ENCODE results near the gene ZNF530. TPM values are rescaled to one million over a fixed set of nuclear protein-coding genes. Genes with fewer than 3 reads are reported as not detected.

ZNF530 gene
- total RNA-seq, 1 experiment from 2014 or later = 4.8 TPM

DNA sequence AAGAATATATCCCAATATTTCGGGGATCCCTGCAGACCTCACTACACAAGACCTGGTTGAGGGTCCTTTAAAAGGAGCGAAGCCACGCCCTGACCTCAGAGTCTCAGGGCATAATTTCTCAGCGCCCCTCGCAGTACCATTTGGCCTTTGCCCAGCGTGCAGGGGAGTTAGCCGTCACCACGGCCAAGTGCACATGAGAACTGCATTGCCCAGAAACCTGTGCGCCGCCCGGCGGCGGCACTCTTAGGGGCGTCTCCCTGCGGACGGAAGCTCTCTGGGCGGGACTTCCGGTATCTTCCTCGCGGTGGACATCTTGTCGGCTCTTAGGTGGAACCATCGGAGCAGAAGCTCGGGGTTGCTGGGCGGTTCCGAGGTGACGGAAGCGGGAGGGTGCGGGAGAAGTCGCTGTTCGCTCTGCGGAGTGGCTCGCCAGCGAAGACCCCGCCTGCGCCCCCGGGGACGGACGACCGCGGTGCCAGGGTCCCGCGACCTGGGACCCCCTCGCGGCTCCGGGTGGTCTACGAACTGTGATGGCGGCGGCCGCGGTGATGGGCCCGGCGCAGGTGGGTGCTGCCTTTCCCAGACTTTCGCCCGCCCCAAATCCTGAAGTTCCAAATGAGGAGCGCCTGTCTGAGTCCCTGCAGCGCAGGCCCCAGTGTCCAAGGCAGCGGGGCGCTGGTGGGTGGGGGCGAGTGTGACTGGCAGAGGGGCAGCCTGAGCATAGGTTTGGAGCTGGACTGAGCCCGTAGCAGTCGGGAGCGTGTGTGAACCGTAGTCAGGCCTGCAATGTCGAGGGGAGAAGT, 14.5 kb downstream of the ZNF530 start, which contains the start of gene ZNF134:
Gene ZNF134 (plus strand): TSS at position 302 of the 803 bp plus-strand sequence. CDS start 5,227 bp downstream, outside the sequence.
- peak; percentile 78 for DNase-seq (ENCODE audit: extremely low read depth, low read depth)

DNA sequence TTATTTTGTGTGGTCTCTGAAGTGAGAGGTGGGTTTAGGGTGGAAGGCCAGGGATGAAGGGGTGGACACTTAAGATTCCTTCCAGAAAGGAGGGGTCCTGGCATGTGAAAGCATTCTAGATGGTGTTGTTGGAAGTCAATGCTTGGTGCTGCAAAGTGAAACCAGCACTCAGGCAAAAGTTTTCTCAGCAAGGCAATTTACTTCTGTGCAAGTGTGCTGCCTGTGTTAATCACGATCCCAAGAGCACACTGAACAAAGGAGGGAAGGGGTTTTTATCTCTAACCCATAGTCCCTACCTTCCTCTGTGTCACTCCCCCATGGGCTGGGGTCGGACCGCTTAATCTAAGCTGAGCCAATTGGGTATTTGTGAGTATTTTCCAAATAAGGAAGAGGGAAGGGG, 15.7 kb downstream of the ZNF530 start:
- no peak for DNase-seq (ENCODE audit: extremely low read depth, low read depth)

DNA sequence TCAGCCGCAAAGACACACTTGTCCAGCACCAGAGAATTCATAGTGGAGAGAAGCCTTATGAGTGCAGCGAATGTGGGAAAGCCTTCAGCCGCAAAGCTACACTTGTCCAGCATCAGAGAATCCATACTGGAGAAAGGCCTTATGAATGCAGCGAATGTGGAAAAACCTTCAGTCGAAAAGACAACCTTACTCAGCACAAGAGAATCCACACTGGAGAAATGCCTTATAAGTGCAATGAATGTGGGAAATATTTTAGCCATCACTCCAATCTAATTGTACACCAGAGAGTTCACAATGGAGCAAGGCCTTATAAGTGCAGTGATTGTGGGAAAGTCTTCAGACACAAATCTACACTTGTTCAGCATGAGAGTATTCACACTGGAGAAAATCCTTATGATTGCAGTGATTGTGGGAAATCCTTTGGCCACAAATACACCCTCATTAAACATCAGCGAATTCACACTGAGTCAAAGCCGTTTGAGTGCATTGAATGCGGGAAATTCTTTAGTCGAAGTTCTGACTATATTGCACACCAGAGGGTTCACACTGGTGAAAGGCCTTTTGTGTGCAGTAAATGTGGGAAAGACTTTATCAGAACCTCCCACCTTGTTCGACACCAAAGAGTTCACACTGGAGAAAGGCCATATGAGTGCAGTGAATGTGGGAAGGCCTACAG, 21.1 kb downstream of the ZNF530 start:
- no peak for DNase-seq (ENCODE audit: extremely low read depth, low read depth)

DNA sequence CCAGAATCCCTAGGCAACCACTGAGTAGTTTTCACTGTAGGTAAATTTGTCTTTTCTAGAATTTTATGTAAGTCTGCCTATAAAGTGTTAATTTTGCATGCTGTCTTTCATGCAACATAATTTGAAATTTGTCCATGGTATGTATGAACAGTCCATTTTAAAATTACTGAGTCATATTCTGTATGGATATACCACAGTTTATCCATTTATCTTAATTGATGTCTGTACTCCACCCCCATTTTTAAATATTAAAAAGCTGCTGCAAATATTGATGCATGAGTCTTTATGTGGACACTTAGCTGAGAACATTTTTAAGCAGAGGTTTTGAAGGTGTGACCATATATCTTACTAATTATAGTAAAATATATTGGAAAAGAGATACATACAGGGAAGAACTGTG, 23.4 kb downstream of the ZNF530 start:
- DNase-seq (ENCODE audit: extremely low read depth, low read depth) = no peak

DNA sequence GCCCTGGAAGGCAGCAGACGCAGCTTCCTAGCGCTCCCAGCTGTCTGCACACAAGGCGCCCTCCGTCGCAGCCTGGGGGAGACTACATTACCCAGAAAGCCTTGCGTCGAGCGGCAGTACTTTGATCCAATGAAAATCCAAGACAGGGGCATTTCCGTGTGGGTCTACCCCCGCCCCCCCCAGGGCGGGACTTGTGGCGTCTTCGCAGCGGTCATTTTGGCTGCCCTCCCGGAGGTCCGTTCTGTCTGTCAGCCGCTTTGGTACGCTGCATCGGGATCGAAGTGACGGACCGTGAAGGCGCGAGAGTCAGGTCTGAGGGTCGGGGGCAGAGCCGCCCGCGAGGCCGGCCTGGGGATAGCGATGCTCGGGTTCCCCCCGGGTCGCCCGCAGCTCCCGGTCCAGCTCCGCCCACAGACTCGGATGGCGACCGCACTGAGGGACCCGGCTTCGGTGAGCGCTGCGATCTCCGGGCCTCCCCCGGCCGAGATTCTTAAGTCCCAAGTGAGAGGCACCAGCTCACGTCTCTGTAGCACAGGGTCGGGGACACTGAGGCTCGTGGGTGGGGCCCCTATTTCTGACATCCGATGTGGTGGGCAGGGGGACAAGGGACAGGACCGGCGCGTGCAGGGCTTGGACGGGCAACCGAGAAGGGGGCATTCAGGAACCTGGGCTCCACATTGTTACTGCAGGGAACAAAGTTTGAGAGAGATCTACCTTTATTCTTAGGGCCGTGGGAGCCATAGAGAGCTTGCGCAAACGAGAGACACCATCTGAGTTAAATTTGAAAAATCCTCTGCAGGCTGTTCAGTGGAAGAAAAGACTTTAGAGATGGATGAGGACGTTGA, 33.5 kb downstream of the ZNF530 start, which contains the start of gene ZNF211:
Gene ZNF211 (plus strand): TSS at position 182 of the 845 bp plus-strand sequence. CDS start 179 bp downstream, at position 361.
- peak; percentile 88 for DNase-seq (ENCODE audit: extremely low read depth, low read depth)

DNA sequence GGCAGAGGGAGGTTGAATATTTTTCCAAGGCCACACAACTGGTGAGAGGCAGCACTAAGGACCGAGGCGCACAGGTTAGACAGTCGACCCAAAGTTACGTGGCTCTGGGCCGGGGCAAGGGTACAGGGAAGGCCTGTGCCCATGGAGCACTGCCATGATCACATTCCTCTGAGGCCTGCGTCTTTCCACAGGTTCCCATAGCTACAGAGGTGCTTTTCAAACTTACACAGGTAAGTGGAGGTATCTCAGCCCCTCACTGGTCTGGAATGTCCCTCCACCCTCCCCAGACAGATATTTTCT, 34.1 kb downstream of the ZNF530 start:
- DNase-seq (ENCODE audit: extremely low read depth, low read depth) = no peak

DNA sequence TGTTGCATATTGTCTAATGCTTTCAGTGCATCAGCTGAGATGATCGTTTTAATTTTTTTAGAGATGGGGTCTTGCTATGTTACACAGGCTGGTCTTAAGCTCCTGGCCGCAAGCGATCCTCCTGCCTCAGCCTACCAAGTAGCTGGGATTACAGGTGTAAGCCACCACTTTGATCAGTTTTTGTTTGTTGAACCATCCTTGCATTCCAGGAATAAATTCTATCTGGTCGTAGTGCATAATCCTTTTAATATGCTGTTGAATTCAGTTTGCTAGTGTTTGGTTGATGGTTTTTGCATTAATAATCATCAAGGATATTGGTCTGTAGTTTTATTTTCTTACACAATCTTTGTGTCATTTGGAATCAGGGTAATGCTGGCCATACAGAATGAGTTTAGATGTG, 37.7 kb downstream of the ZNF530 start:
- DNase-seq (ENCODE audit: extremely low read depth, low read depth) = no peak

DNA sequence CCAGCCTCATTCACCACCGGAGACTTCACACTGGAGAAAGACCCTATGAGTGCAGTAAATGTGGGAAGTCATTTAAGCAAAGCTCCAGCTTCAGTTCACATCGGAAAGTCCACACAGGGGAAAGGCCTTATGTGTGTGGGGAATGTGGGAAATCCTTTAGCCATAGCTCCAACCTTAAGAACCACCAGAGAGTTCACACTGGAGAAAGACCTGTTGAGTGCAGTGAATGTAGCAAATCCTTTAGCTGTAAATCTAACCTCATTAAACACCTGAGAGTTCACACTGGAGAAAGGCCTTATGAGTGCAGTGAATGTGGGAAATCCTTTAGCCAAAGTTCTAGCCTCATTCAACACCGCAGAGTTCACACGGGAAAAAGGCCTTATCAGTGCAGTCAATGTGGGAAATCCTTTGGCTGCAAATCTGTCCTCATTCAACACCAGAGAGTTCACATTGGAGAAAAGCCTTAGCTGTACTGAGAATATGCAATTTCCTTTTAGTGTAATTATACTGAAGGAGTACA, 42.1 kb downstream of the ZNF530 start:
- no peak for DNase-seq (ENCODE audit: extremely low read depth, low read depth)

DNA sequence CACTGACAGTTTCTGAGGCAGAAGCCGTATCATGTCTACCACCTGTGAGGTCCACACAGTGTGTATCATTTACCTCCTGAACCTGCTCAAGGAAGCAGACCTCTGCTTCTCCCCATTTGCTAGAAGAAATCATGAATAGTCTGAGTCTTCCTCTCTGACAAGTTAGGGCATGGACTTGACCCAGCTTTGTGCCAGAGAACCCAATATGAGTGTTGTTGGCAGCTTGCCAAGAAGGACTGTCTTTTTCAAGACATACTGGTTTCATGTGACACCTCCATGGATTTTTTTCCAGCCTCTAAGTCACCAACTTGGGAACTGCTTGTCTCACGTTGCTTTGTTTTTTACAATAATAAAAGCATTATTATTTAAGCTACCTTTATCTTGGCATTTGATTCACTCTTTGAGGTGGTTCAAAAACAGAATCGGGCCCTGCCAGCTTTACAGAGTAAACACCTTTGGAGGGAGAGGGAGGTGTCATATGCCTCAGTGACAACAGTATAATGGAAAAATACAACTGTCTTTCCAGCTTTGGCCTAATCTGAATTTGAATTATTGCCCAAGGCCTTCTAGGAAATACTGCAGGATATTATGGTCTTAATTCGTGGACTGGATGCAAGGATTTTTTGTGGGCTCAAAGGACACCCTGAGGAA, 42.8 kb downstream of the ZNF530 start:
- no peak for DNase-seq (ENCODE audit: extremely low read depth, low read depth)

DNA sequence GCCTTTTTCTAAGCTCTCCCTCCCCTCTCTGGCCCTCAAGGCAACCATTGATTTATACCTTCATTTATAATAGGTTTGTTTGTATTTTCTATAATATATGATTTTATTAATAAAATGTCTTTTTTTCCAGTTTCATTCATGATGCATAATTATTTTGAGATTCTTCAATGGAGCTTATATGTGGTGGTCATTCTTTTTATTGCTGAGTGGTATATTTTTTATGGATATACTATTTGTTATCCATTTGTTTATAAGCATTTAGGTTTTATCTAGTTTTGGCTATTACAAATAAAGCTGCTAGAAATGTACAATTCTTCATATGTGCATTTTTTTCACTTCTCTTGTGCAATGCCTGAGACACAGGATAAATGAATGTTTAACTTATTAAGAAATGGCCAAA, 44.0 kb downstream of the ZNF530 start:
- no peak for DNase-seq (ENCODE audit: extremely low read depth, low read depth)

DNA sequence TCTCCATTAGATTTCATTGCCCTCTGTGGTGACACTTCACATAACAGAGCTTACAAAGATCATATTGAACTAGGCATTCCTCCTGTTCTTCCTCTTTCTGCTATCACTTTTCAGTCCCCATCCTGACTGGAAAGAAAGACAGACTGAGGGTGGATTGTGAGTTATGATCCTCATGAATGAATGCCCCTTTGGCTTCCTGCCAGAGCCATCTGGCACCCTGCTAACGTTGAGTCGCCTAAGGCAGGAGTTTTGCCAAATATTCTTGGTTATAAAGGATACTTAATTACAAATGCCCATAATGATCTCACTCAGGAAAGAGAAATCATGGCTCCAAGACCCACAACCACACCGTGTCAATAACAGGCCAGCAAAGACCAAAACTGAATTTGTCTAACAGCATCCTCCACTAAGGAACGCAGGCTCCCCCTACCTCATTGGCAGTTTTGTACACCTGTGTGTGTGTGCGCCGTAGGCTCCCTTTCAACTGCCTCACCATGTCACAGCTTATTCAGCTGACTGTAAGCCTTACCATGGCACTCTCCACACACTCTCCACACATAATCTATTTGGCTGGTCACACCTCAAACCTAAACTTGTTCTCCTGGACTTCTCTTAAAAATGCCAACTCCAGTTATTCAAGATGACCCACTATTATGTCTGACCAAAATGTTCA, 48.8 kb downstream of the ZNF530 start:
- DNase-seq (ENCODE audit: extremely low read depth, low read depth) = no peak

DNA sequence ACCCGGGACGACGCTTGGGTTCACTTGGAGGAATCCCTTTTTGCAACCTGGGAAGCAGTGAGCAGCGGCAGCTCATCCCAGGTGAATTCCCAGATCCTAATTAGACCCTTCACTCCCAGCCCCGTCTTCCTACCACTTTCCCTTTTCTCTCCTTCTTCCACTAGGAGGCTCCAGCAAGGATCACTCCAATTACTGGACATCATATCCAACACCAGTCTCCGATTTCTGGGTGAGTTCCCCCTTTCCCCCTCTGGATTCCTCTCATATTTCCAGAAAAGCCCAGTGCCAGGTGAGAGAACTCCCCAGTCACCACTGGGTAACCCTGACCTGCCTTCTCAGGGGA, 51.9 kb downstream of the ZNF530 start:
- no peak for DNase-seq (ENCODE audit: extremely low read depth, low read depth)

DNA sequence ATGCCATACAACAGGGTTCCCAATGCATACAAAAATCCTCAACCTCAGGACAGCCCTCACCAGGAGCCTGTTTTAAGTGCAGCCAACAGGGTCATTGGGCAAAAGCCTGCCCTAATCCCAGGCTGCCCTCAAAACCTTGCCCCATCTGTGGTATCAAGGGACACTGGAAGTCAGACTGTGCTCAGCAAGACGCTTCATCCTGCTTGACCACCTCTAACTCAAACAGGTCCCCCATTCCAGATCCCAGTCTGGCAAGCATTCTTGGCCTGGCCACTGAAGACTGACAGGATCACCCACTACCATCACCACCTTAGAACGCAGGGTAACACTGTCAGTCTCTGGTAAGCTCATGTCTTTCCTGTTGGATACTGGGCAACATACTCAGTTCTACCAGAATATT, 54.0 kb downstream of the ZNF530 start:
- no peak for DNase-seq (ENCODE audit: extremely low read depth, low read depth)

DNA sequence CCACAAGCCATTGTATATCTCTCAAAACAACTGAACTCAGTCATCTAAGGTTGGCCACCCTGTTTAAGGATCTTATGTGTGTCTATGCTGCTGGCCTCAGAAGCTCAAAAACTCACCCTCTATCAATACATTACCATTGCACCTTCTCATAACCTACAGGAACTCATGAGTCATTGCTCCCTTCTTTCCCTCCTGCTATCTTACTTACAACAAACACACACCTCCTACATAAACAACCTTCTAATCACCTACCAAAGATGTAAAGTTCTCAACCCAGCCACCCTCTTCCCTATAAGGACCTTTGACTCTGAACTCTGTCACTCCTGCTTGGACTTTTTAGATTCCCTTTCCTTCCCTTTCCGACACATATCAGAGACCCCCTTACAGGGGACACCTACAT, 55.8 kb downstream of the ZNF530 start:
- no peak for DNase-seq (ENCODE audit: extremely low read depth, low read depth)

DNA sequence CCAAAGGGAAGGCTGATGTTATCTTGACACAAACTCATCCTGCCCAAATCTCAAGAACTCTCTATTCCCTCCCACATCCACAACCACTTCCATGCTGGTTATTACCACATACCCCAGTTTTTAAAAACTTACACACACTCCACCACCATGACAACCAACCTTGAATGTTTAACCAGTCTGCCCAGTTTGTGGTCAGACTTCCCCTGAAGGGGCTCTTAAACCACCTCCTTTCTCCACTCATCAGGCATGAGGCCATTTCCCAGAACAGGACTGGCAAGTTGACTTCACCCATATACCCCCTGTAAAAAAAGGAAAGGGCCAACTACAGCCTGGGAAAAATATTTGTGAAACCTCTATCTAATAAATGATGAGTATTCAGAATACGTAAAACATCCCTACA, 56.7 kb downstream of the ZNF530 start:
- DNase-seq (ENCODE audit: extremely low read depth, low read depth) = no peak

Other genes starting within 250 kb of the ZNF530 start
- gene ZNF304, start 248.6 kb upstream of the ZNF530 start, total RNA-seq (2014; rRNA removed; shearing (Covaris generic)) = 4.6 and 5.5 TPM in 2 replicates
- gene TRAPPC2B, start 236.3 kb upstream of the ZNF530 start, total RNA-seq (2014; rRNA removed; shearing (Covaris generic)) = 18.0 and 18.3 TPM in 2 replicates
- gene ZNF547, start 236.3 kb upstream of the ZNF530 start, total RNA-seq (2014; rRNA removed; shearing (Covaris generic)) = 1.6 and 2.8 TPM in 2 replicates
- 9.4 and 10.6 TPM in 2 replicates for gene ZNF548, start 210.0 kb upstream of the ZNF530 start, total RNA-seq (2014; rRNA removed; shearing (Covaris generic))
- 3.9 and 4.7 TPM in 2 replicates for gene ZNF17, start 188.7 kb upstream of the ZNF530 start, total RNA-seq (2014; rRNA removed; shearing (Covaris generic))
- gene ZNF749, start 164.6 kb upstream of the ZNF530 start, total RNA-seq (2014; rRNA removed; shearing (Covaris generic)) = 16.4 and 21.3 TPM in 2 replicates
- gene VN1R1, start 142.7 kb upstream of the ZNF530 start, total RNA-seq (2014; rRNA removed; shearing (Covaris generic)) = 0.17 and 0.22 TPM in 2 replicates
- gene ZNF772, start 122.3 kb upstream of the ZNF530 start, total RNA-seq (2014; rRNA removed; shearing (Covaris generic)) = 6.1 and 9.4 TPM in 2 replicates
- 10.7 and 16.1 TPM in 2 replicates for gene ZNF419, start 112.1 kb upstream of the ZNF530 start, total RNA-seq (2014; rRNA removed; shearing (Covaris generic))
- gene ZNF773, start 99.9 kb upstream of the ZNF530 start, total RNA-seq (2014; rRNA removed; shearing (Covaris generic)) = 2.7 and 3.0 TPM in 2 replicates
- 4.1 and 5.9 TPM in 2 replicates for gene ZNF549, start 72.5 kb upstream of the ZNF530 start, total RNA-seq (2014; rRNA removed; shearing (Covaris generic))
- gene ZNF550, start 40.0 kb upstream of the ZNF530 start, total RNA-seq (2014; rRNA removed; shearing (Covaris generic)) = 8.3 and 8.6 TPM in 2 replicates
- 4.5 and 5.0 TPM in 2 replicates for gene ZNF416, start 21.0 kb upstream of the ZNF530 start, total RNA-seq (2014; rRNA removed; shearing (Covaris generic))
- gene ZIK1, start 15.7 kb upstream of the ZNF530 start, total RNA-seq (2014; rRNA removed; shearing (Covaris generic)) = not detected in 2 replicates
- gene ZNF134, start 14.4 kb downstream of the ZNF530 start, total RNA-seq (2014; rRNA removed; shearing (Covaris generic)) = 15.1 and 15.9 TPM in 2 replicates
- gene ZNF211, start 33.3 kb downstream of the ZNF530 start, total RNA-seq (2014; rRNA removed; shearing (Covaris generic)) = 5.9 and 6.9 TPM in 2 replicates
- not detected in 2 replicates for gene ZSCAN4, start 69.0 kb downstream of the ZNF530 start, total RNA-seq (2014; rRNA removed; shearing (Covaris generic))
- gene ZNF551, start 82.1 kb downstream of the ZNF530 start, total RNA-seq (2014; rRNA removed; shearing (Covaris generic)) = 8.1 and 8.7 TPM in 2 replicates
- not detected in 2 replicates for gene ZNF154, start 109.3 kb downstream of the ZNF530 start, total RNA-seq (2014; rRNA removed; shearing (Covaris generic))
- not detected in 2 replicates for gene ZNF671, start 127.7 kb downstream of the ZNF530 start, total RNA-seq (2014; rRNA removed; shearing (Covaris generic))
- 6.5 and 8.8 TPM in 2 replicates for gene ZNF776, start 146.9 kb downstream of the ZNF530 start, total RNA-seq (2014; rRNA removed; shearing (Covaris generic))
- 11.1 and 12.4 TPM in 2 replicates for gene ZNF586, start 169.8 kb downstream of the ZNF530 start, total RNA-seq (2014; rRNA removed; shearing (Covaris generic))
- 3.1 and 4.9 TPM in 2 replicates for gene ZNF552, start 215.0 kb downstream of the ZNF530 start, total RNA-seq (2014; rRNA removed; shearing (Covaris generic))
- gene ZNF587B, start 230.4 kb downstream of the ZNF530 start, total RNA-seq (2014; rRNA removed; shearing (Covaris generic)) = 7.6 and 12.5 TPM in 2 replicates
- 11.5 and 13.9 TPM in 2 replicates for gene ZNF587, start 250.0 kb downstream of the ZNF530 start, total RNA-seq (2014; rRNA removed; shearing (Covaris generic))